OCI-LY7 (cell line): ENCODE results near the gene TAS1R1. TPM values are rescaled to one million over a fixed set of nuclear protein-coding genes. Genes with fewer than 3 reads are reported as not detected.

Source experiments
- BruUV-seq: library from RNA; stranded (reverse); fragments of 400-500 nt; replicated peaks from 2 replicates; lab custom pipeline; 2021; lab: Mats Ljungman, UMichigan
- CTCF ChIA-PET: fragments of 300-600 bp; sonication (Branson Sonifier 250); formaldehyde crosslinking; loops from one replicate; lab custom pipeline; 2022; ENCODE audit warnings: antibody characterized with exemption; ENCODE audit not compliant: unreplicated experiment; lab: Charles Lee
- POLR2A ChIA-PET: fragments of 300-600 bp; sonication (Branson Sonifier 250); formaldehyde crosslinking; loops from one replicate; lab custom pipeline; 2022; ENCODE audit warnings: antibody characterized with exemption; lab: Charles Lee
- DNase-seq: peaks from one replicate; pipeline ENCODE4 v3.0.0-alpha.2; 2015; ENCODE audit warnings: low spot score
- H2AFZ ChIP-seq: fragments of 200-600 bp; sonication (generic), shearing (Covaris generic); 2 replicates; pipeline ENCODE4 v1.6.1; 2014; ENCODE audit warnings: mild to moderate bottlenecking, antibody characterized with exemption, low read length, moderate library complexity
- H3K27ac ChIP-seq: fragments of 200-600 bp; sonication (generic); 2 replicates; pipeline ENCODE4 v1.5.1; 2014; ENCODE audit warnings: mixed run types, low read depth, mild to moderate bottlenecking, moderate library complexity, low read length, inconsistent platforms; ENCODE audit not compliant: poor library complexity, severe bottlenecking
- H3K36me3 ChIP-seq: fragments of 200-600 bp; sonication (generic); 2 replicates; pipeline ENCODE4 v1.6.1; 2014; ENCODE audit warnings: mild to moderate bottlenecking, antibody characterized with exemption, low read length, moderate library complexity, mixed read lengths; ENCODE audit not compliant: insufficient read depth
- H3K4me1 ChIP-seq: fragments of 200-600 bp; sonication (generic); 2 replicates; pipeline ENCODE4 v1.5.1; 2014; ENCODE audit warnings: mild to moderate bottlenecking, low read length; ENCODE audit not compliant: insufficient read depth, poor library complexity, severe bottlenecking
- H3K4me2 ChIP-seq: fragments of 200-600 bp; sonication (generic); 2 replicates; pipeline ENCODE4 v1.6.1; 2014; ENCODE audit warnings: mild to moderate bottlenecking, low read length
- H3K4me3 ChIP-seq: fragments of 200-600 bp; sonication (generic); 2 replicates; pipeline ENCODE4 v1.5.1; 2014; ENCODE audit warnings: mild to moderate bottlenecking, low read depth, low read length; ENCODE audit not compliant: poor library complexity, severe bottlenecking
- H3K79me2 ChIP-seq: fragments of 200-600 bp; sonication (generic); 2 replicates; pipeline ENCODE4 v1.6.1; 2016; ENCODE audit warnings: low read depth, mild to moderate bottlenecking, low read length, moderate library complexity, mixed read lengths; ENCODE audit not compliant: insufficient read depth
- H3K9me2 ChIP-seq: fragments of 200-600 bp; sonication (generic); 2 replicates; pipeline ENCODE4 v1.6.1; 2016; ENCODE audit warnings: mild to moderate bottlenecking, low read length, mixed read lengths; ENCODE audit not compliant: insufficient read depth
- H3K9me3 ChIP-seq: fragments of 200-600 bp; sonication (generic); 2 replicates; pipeline ENCODE4 v1.6.1; 2014; ENCODE audit warnings: mild to moderate bottlenecking, mixed run types, low read length, mixed read lengths
- H4K20me1 ChIP-seq: fragments of 200-600 bp; sonication (generic); 2 replicates; pipeline ENCODE4 v1.6.1; 2014; ENCODE audit warnings: mild to moderate bottlenecking, antibody characterized with exemption, low read length, moderate library complexity, mixed read lengths; ENCODE audit not compliant: insufficient read depth
- CTCF ChIP-seq: fragments of 200-600 bp; sonication (generic); conservative IDR thresholded peaks from 2 replicates; pipeline ENCODE4 v1.5.1; 2014; ENCODE audit warnings: mild to moderate bottlenecking, antibody characterized with exemption, low read length, moderate library complexity, mixed read lengths
- EZH2phosphoT487 ChIP-seq: fragments of 200-600 bp; sonication (generic); IDR thresholded peaks from 2 replicates; pipeline ENCODE4 v1.6.1; 2018; ENCODE audit warnings: low read depth, borderline replicate concordance, mild to moderate bottlenecking, mixed run types, antibody characterized with exemption, low read length, moderate library complexity, mixed read lengths
- intact Hi-C: fragments of 100-400 bp; cut with micrococcal nuclease; formaldehyde crosslinking; loops from one replicate; pipeline ENCODE4 v1.10.0; 2022; ENCODE audit not compliant: unreplicated experiment
- total RNA-seq, 2 experiments: library from RNA; depleted of rRNA in 1 of 2; stranded (reverse); fragments of >200 nt in 1 of 2; shearing (Covaris generic) in 1 of 2; gene quantifications; 2 replicates each; pipeline ENCODE4 v1.2.3, GENCODE V29; 2014 to 2022

The TAS1R1 gene
- total RNA-seq, 2 experiments from 2014 or later, result 0.11 TPM; not detected in 1

GRCh38 chr1:6521536-6521935, 33.6 kb upstream of the TAS1R1 start:
- no peaks in the 10 kb centered on the region for H3K9me3 ChIP-seq
- H3K4me1 ChIP-seq, result no peaks in the 10 kb centered on the region
- CTCF ChIA-PET, result no interaction called here
- POLR2A ChIA-PET, result interaction anchor here (0.7 to 1.1 kb wide), 2 partner anchors 8 to 9 kb away, joined by 3 read pairs; no protein-coding TSS in a partner anchor
- no peak overlapping the region for H2AFZ ChIP-seq
- intact Hi-C loops, result loop anchor here (5.0 kb wide), 1 partner anchor 34 kb away; no protein-coding TSS in a partner anchor
- H3K4me3 ChIP-seq, result no peak overlapping the region
- no peaks in the 10 kb centered on the region for H3K9me2 ChIP-seq
- TSS peak; percentile 63 for BruUV-seq
- peaks cover 27% of the 10 kb centered on the region for H3K36me3 ChIP-seq
- no peak for TF ChIP-seq EZH2phosphoT487
- TF ChIP-seq CTCF, result no peak
- no peak overlapping the region for H3K27ac ChIP-seq
- H3K79me2 ChIP-seq, result no peaks in the 10 kb centered on the region
- H4K20me1 ChIP-seq, result no peaks in the 10 kb centered on the region
- no peak overlapping the region for H3K4me2 ChIP-seq
- no peak for DNase-seq

- peak; percentile 34 for DNase-seq
- H3K4me2 ChIP-seq, result no peak overlapping the region
- ChIA-PET POLR2A (interaction anchor here (0.7 kb wide), 2 partner anchors 29 to 181 kb away, joined by 3 to 7 read pairs; no protein-coding TSS in a partner anchor), CTCF (interaction anchor here (0.5 kb wide), 1 partner anchor 396 kb away, joined by 4 read pairs; no protein-coding TSS in a partner anchor)
- H3K9me2 ChIP-seq, result no peaks in the 10 kb centered on the region
- peaks cover 47% of the 10 kb centered on the region for H3K36me3 ChIP-seq
- TF ChIP-seq CTCF (peak; percentile 78), EZH2phosphoT487 (no peak)
- no peaks in the 10 kb centered on the region for H3K9me3 ChIP-seq
- no peak overlapping the region for H3K4me3 ChIP-seq
- no peaks in the 10 kb centered on the region for H3K79me2 ChIP-seq
- H2AFZ ChIP-seq, result no peak overlapping the region
- H4K20me1 ChIP-seq, result no peaks in the 10 kb centered on the region
- no TSS peak for BruUV-seq
- H3K27ac ChIP-seq, result no peak overlapping the region
- intact Hi-C loops, result loop anchor here (5.0 kb wide), 1 partner anchor 36 kb away; no protein-coding TSS in a partner anchor
- H3K4me1 ChIP-seq, result no peaks in the 10 kb centered on the region
Observed at GRCh38 chr1:6523566-6523965, 31.5 kb upstream of the TAS1R1 start.

GRCh38 chr1:6526316-6526715, 28.8 kb upstream of the TAS1R1 start:
- peaks cover 70% of the 10 kb centered on the region for H3K36me3 ChIP-seq
- no TSS peak for BruUV-seq
- no peak for DNase-seq
- ChIA-PET POLR2A (no interaction called here), CTCF (no interaction called here)
- no peaks in the 10 kb centered on the region for H3K9me2 ChIP-seq
- no peaks in the 10 kb centered on the region for H3K79me2 ChIP-seq
- no peaks in the 10 kb centered on the region for H3K4me1 ChIP-seq
- no peak overlapping the region for H2AFZ ChIP-seq
- no peak overlapping the region for H3K27ac ChIP-seq
- no peak overlapping the region for H3K4me3 ChIP-seq
- TF ChIP-seq CTCF, result no peak
- TF ChIP-seq EZH2phosphoT487, result no peak
- intact Hi-C loops, result no loop called here
- no peak overlapping the region for H3K4me2 ChIP-seq
- H3K9me3 ChIP-seq, result no peaks in the 10 kb centered on the region
- no peaks in the 10 kb centered on the region for H4K20me1 ChIP-seq
